ENCODE measurements around the gene AMOTL2.

DNA sequence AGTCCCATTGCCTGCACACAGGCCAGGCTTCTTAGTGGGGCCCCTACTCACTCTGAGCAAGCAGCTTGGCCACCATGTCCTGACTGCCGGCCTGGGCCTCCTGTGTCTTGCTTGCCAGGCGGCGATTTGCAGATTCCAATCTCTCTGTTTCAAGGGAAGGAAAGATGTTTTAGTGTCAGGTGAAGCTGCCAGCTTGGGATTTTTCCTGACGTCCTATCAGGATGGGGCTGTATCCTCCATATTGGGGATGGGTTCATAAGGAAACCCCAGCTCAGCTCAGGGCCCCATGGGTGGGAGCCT lies 8.5 kb downstream of the AMOTL2 start:
- TF ChIP-seq CTCF (IDR thresholded peaks at IDR 0.05) (no peak), CEBPB (IDR thresholded peaks at IDR 0.05) (no peak), MAX (IDR thresholded peaks at IDR 0.05) (no peak), REST (IDR thresholded peaks at IDR 0.05) (no peak), MAZ (IDR thresholded peaks at IDR 0.05; ENCODE audit: borderline replicate concordance, low read depth, low read length) (no peak), RFX5 (IDR thresholded peaks at IDR 0.05) (no peak), JUNB (IDR thresholded peaks at IDR 0.05) (no peak), EP300 (IDR thresholded peaks at IDR 0.05) (no peak), MYC (IDR thresholded peaks at IDR 0.05; ENCODE audit: borderline replicate concordance, low read length) (no peak), POLR2AphosphoS2 (conservative IDR thresholded peaks at IDR 0.05; ENCODE audit: low read length) (no peak), E2F6 (IDR thresholded peaks at IDR 0.05; ENCODE audit: borderline replicate concordance, low read depth) (no peak)
